Endothelial cell of umbilical vein (primary cell): Measurements from ENCODE around the gene RNASEH2A.

Experiments used
- CTCF ChIP-seq, 2 donors: IDR thresholded peaks; 1 replicate in 1 of 2; 2 replicates in 1 of 2; pipeline ENCODE4 v1.5.1; 2011; ENCODE audit warnings: low read length in 2 of 2, mild to moderate bottlenecking in 2 of 2, moderate library complexity in 2 of 2, control low read depth in 1 of 2, inconsistent platforms in 1 of 2, low read depth in 1 of 2; ENCODE audit not compliant: insufficient read depth in 1 of 2; ENCODE audit errors: extremely low read depth in 1 of 2
- GATA2 ChIP-seq: IDR thresholded peaks from 2 replicates; pipeline ENCODE4 v1.7.0; 2011; ENCODE audit warnings: low read depth, mild to moderate bottlenecking, moderate library complexity, mixed read lengths, low read length; ENCODE audit not compliant: insufficient read length, insufficient read depth
- POLR2A ChIP-seq: IDR thresholded peaks from 2 replicates; pipeline ENCODE4 v1.6.1; 2012; ENCODE audit warnings: low read depth, mild to moderate bottlenecking, control low read depth, low read length

DNA sequence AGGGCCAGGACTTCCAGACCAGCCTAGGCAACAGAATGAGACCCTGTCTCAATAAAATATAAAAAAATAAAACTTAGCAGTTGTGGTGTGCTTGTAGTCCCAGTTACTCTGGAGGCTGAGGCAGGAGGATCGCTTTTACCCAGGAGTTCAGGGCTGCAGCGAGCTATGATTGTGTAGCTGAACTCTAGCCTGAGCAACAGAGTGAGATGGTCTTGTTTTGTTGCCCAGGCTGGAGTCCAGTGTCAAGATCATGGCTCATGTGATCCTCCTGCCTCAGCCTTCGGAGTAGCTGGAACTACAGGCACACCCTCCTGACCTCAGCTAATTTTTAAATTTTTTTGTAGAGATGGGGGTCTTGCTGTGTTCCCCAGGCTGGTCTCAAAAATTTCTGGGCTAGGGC, 19.4 kb upstream of the RNASEH2A start:
- TF ChIP-seq POLR2A (no peak), CTCF (IDR thresholded peaks at IDR 0.05; ENCODE audit: extremely low read depth in 1 of 2, insufficient read depth in 1 of 2, low read depth in 1 of 2, low read length in 2 of 2) (no peak), GATA2 (no peak)
